GM13977 (cell line): ENCODE data around the gene LCN1.

Experiments
- DNase-seq: peaks from one replicate; pipeline ENCODE4 v3.0.0; 2012; ENCODE audit warnings: low spot score
- CTCF ChIP-seq: IDR thresholded peaks from 2 replicates; pipeline ENCODE4 v1.5.1; 2012; ENCODE audit warnings: mild to moderate bottlenecking, control low read depth; ENCODE audit not compliant: insufficient read depth; ENCODE audit errors: extremely low read depth, missing control alignments
- in situ Hi-C: fragments of 300-500 bp; cut with MboI; formaldehyde crosslinking; loops from one replicate; pipeline ENCODE4 v1.12.0; 2022; ENCODE audit warnings: low sequenced_read_pairs, low pct_unique_long_range_greater_than_20kb, mixed read lengths, inconsistent platforms; ENCODE audit not compliant: unreplicated experiment

The LCN1 gene

DNA sequence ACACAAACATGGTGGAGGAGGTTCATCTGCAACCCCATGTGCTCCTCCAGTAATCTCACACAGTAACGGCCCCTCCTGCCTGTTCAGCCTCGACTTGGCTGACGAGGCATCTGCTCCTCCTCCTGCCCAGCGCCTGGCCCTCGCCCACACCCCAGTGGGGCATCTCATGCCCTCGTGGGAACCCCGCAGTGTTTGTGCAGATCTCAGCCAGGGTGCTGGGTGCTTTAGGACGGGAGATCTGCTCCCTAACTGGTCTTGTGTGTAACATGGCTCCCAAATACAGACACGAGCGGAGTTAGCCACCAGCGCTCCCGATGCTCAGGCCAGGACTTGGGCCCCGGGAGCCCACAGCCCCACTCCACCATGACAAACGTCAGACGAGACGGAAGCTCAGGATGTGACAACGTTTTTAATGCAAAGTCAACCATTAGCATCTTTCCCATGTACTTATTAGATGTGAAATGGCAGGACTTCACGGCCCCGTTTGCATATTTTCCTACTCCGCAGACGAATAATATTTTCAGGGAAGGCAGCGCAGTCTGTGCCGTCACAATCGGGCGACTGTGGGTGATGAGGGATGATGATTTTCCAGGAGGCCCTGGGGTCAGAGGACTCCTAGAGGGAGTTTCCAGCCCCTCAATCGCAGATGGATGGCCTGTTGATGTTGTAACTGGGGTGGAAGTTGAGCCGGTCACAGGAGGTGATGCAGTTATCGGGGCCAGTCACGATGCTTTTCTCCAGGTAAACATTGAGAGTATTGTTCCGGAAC lies 26.3 kb upstream of the LCN1 start:
- no peak for TF ChIP-seq CTCF
- no peak for DNase-seq
- in situ Hi-C loops, result no loop called here

DNA sequence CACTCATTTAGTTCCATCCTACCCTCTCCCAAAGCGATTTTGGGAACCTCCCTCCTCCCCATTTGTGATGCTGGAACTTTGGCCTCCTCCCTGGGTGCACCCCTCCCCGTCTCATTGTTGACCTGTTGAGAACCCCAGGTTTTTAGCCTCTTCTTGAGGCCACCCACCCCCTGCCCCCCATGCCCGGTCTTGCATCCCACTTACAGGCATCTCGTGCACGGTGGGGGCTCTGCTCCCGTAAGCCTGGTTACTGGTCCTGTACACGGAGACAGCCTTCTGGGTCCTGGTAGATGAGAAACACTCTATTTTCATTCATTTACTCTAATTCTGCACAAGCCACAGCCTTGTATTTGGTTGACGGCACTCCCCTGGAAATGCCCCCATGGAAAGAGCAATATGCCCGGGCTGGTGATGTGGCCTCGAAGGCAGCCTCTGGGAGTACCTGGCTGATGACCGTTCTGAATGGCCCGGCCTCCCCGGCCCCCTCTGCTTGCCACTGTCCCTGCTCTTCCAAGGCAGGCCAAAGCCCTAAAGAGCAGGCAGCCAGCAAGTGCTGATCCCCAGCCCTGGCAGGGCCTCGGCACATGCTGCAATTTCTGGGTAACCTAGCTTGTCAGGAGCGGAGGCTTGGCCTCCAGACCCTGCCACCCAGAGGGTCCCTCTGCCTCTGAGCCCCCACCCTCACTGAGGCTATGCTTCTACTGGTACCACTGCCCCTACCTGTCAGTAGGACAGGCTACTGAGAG lies 22.7 kb upstream of the LCN1 start:
- no peak for DNase-seq
- TF ChIP-seq CTCF, result no peak
- in situ Hi-C loops, result no loop called here

DNA sequence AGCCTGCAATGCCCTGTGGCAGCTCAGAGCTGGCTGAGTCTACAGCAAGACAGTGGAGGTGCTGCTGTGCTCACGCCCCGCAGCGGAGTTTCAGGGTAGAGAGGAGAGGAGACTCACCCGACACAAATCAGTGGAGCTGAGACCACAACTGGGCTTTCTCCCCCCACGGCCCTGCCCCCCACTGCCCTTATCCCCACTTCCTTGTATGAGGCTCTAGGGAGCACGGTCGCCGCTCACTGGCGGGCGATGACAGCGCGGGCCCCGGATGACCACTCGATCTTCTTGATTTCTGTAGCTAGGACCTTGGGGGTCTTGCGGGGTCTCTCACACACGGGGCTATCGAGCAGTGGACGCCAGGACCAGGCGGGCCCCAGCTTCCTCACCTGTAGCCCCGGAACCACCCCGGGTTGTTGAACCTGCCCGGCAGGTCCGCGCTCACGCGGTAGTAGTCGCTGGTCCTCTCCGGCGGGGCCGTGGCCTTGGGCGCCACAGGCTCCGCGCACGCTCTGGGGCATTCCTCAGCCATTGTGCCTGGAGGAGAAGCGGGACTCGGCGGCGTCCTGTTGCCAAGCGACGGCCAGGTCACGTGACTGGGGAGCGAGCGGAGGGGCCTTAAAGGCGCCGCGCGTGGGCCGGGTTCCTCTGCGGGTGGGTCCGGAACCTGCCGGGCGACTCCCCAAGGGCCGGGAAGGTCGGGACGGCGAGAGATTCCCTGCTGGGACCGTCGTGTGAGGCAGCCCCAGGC lies 21.7 kb upstream of the LCN1 start:
- TF ChIP-seq CTCF, result no peak
- in situ Hi-C loops, result no loop called here
- peak; percentile 88 for DNase-seq

DNA sequence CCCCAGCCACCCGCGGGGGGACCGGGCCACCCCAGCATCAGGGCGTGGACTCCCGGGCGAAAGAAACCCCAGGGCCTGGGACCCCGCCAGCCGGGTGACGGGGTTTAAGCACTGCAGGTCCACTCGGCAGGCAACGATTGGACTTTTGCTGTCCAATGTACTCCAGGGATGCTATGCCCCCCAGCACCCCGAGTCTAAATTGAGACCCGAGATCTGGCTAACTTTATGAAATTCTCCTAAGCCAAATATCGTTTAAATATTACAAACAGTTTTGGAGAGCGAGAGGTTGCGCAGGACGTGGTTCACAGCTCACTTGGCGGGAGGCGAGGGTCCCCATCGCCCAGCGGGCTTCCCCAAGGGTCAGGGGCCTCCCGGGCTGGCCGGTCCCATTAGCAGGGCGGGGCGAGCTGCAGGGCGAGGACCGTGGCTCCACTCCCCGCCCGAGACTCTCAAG lies 21.1 kb upstream of the LCN1 start:
- in situ Hi-C loops, result no loop called here
- peak; percentile 47 for DNase-seq
- no peak for TF ChIP-seq CTCF

- TF ChIP-seq CTCF, result peak; percentile 99
- DNase-seq, result peak; percentile 96
- in situ Hi-C loops, result no loop called here
Observed at GRCh38 chr9:135500525-135501260, 20.5 kb upstream of the LCN1 start, which contains the start of gene MRPS2. Gene MRPS2 (plus strand): TSS chr9:135500682. CDS start chr9:135500711, 29 bp downstream.
